Thyroid gland (tissue), 4 donors: ENCODE results near the gene CYP3A4. TPM values are rescaled to one million over a fixed set of nuclear protein-coding genes. Genes with fewer than 3 reads are reported as not detected.
"Not testable (repeated sequence)": the region's sequence is repeated elsewhere in the genome, so short reads cannot be mapped to it uniquely, and the experiment has no call there.

Experiments used
- DNase-seq, 2 donors: peaks; one replicate each; pipeline ENCODE4 v3.0.0-alpha.2; 2019
- H3K27ac ChIP-seq, 3 donors: fragments of 200-600 bp; sonication (generic); 1 replicate in 2 of 3; 2 replicates in 1 of 3; pipeline ENCODE4 v1.5.1; 2016 to 2019; ENCODE audit warnings: mild to moderate bottlenecking in 1 of 3, moderate library complexity in 1 of 3
- H3K27me3 ChIP-seq: fragments of 200-600 bp; sonication (generic); one replicate; pipeline ENCODE4 v1.5.1; 2019
- H3K36me3 ChIP-seq, 2 donors: fragments of 200-600 bp; sonication (generic); one replicate each; pipeline ENCODE4 v1.5.1; 2016 to 2019
- H3K4me1 ChIP-seq, 2 donors: fragments of 200-600 bp; sonication (generic); one replicate each; pipeline ENCODE4 v1.5.1; 2017 to 2019
- H3K4me3 ChIP-seq, 3 donors: fragments of 200-600 bp; sonication (generic); replicated peaks in 1 of 3; 1 replicate in 2 of 3; 2 replicates in 1 of 3; pipeline ENCODE4 v1.5.1; 2016; ENCODE audit warnings: mild to moderate bottlenecking in 1 of 3
- H3K9me3 ChIP-seq: fragments of 200-600 bp; sonication (generic); one replicate; pipeline ENCODE4 v1.5.1; 2017
- CTCF ChIP-seq, 6 experiments: fragments of 200-600 bp in 3 of 6; fragments of 450-650 bp in 3 of 6; sonication (generic) in 3 of 6; IDR thresholded peaks; one replicate each; pipeline ENCODE4 v1.5.1; 2016 to 2019; ENCODE audit warnings: antibody characterized with exemption in 6 of 6, mild to moderate bottlenecking in 2 of 6, inconsistent platforms in 1 of 6, moderate library complexity in 1 of 6
- POLR2A ChIP-seq, 2 donors: fragments of 450-650 bp; IDR thresholded peaks; one replicate each; pipeline ENCODE4 v1.6.1; 2017; ENCODE audit warnings: antibody characterized with exemption in 2 of 2, mild to moderate bottlenecking in 2 of 2, moderate library complexity in 1 of 2
- WGBS, 2 donors: methylation state at CpG; one replicate each; pipeline ENCODE4 v1.1.5; 2017; 5-methylcytosine and 5-hydroxymethylcytosine counted together
- intact Hi-C: fragments of 100-400 bp; cut with DNase I; formaldehyde crosslinking; loops from one replicate; pipeline ENCODE4 v1.15.1; 2023
- total RNA-seq, 4 donors: library from RNA; depleted of rRNA; stranded (reverse); fragments of >200 nt; gene quantifications; one replicate each; pipeline ENCODE4 v1.2.3, GENCODE V29; 2016

Gene CYP3A4
- total RNA-seq, 4 donors from 2014 or later, result not detected

GRCh38 chr7:99798972-99799371 lies 15.0 kb upstream of the CYP3A4 start:
- WGBS, 2 donors, result 77 to 83% methylated on average over 2 of the region's 2 CpGs
- DNase-seq, result no peak
- H3K36me3 ChIP-seq, result no peaks in the 10 kb centered on the region
- H3K9me3 ChIP-seq, result no peaks in the 10 kb centered on the region
- no peak overlapping the region for H3K4me3 ChIP-seq
- no peaks in the 10 kb centered on the region for H3K27me3 ChIP-seq
- intact Hi-C loops, result no loop called here
- no peak for TF ChIP-seq CTCF (IDR thresholded peaks at IDR 0.05)
- TF ChIP-seq POLR2A (IDR thresholded peaks at IDR 0.05), result no peak
- H3K27ac ChIP-seq, result no peak overlapping the region
- H3K4me1 ChIP-seq, result no peaks in the 10 kb centered on the region

GRCh38 chr7:99795864-99796263 lies 11.9 kb upstream of the CYP3A4 start:
- H3K4me1 ChIP-seq, H3K27me3 ChIP-seq, intact Hi-C loops, H3K9me3 ChIP-seq, DNase-seq, H3K4me3 ChIP-seq, H3K27ac ChIP-seq, H3K36me3 ChIP-seq: not testable (repeated sequence)
- 70 to 96% methylated on average over 2 of the region's 2 CpGs for WGBS, 2 donors

GRCh38 chr7:99794585-99795502 lies 10.9 kb upstream of the CYP3A4 start:
- Histone ChIP-seq H3K36me3 (no peaks in the 10 kb centered on the region), H3K9me3 (no peaks in the 10 kb centered on the region), H3K27me3 (no peaks in the 10 kb centered on the region), H3K27ac (no peak overlapping the region), H3K4me1 (no peaks in the 10 kb centered on the region), H3K4me3 (no peak overlapping the region)
- 73 to 81% methylated on average over 12 of the region's 12 CpGs for WGBS, 2 donors
- no peak for DNase-seq
- intact Hi-C loops, result no loop called here
- TF ChIP-seq CTCF (IDR thresholded peaks at IDR 0.05) (no peak), POLR2A (IDR thresholded peaks at IDR 0.05) (no peak)

GRCh38 chr7:99793443-99793842 lies 9.5 kb upstream of the CYP3A4 start:
- TF ChIP-seq CTCF (IDR thresholded peaks at IDR 0.05), result no peak
- no peak for TF ChIP-seq POLR2A (IDR thresholded peaks at IDR 0.05)
- no peak for DNase-seq
- no peaks in the 10 kb centered on the region for H3K27me3 ChIP-seq
- 90 to 93% methylated on average over 5 of the region's 5 CpGs for WGBS, 2 donors
- H3K9me3 ChIP-seq, result no peaks in the 10 kb centered on the region
- intact Hi-C loops, result no loop called here
- no peaks in the 10 kb centered on the region for H3K4me1 ChIP-seq
- H3K27ac ChIP-seq, result no peak overlapping the region
- no peak overlapping the region for H3K4me3 ChIP-seq
- H3K36me3 ChIP-seq, result no peaks in the 10 kb centered on the region

GRCh38 chr7:99792967-99793366 lies 9.0 kb upstream of the CYP3A4 start:
- no peak overlapping the region for H3K4me3 ChIP-seq
- intact Hi-C loops, result no loop called here
- H3K27ac ChIP-seq, result no peak overlapping the region
- WGBS, 2 donors, result 79% methylated on average over 4 of the region's 4 CpGs
- no peak for TF ChIP-seq CTCF (IDR thresholded peaks at IDR 0.05)
- TF ChIP-seq POLR2A (IDR thresholded peaks at IDR 0.05), result no peak
- no peaks in the 10 kb centered on the region for H3K9me3 ChIP-seq
- H3K36me3 ChIP-seq, result no peaks in the 10 kb centered on the region
- no peak for DNase-seq
- no peaks in the 10 kb centered on the region for H3K27me3 ChIP-seq
- no peaks in the 10 kb centered on the region for H3K4me1 ChIP-seq
